GM19395 (cell line): ENCODE measurements around the gene RAD21L1.

ENCODE experiments used
- ATAC-seq: cut with Tn5 transposase; IDR thresholded peaks from one replicate; pipeline ENCODE4 v1.9.1; 2021; ENCODE audit warnings: mild to moderate bottlenecking, moderate library complexity; ENCODE audit not compliant: unreplicated experiment

RAD21L1 gene

DNA sequence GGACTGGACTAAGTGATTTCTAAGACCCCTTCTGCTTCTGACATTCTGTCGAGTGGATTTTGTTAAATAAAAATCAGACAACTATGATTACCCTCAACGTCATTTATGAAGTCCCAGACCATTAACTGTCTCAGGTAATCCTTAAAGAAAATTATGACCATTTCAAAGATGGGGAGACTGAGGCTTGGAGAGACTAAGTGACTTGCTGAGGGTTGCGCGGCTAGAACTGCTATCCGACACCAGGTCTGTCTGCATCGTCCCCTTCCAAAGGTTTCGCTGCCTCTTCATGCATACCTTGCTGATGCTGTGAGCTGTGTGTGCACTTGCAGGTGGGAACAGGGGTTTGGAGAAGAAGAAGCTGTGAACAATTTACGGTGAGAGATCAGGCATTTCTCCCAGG is 43.4 kb downstream of the RAD21L1 start:
- no peak for ATAC-seq

DNA sequence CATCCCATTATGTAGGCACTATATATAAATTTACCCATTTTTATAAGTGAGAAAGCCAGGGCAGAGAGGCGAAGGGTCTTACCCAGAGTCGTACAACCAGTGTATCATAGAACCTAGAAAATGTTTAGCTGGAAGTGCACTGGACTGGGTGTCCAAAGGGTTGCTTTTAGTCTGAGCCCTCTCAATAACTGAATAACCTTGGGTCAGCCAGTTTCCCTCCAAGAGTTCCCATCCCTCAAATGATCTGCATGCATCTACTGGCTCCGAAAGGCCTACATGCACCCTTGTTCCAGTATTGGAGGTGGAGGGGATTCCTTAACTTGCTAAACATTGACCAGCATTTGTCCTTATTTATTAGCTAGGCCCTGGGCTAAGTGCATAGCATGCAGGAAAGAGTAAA is 44.0 kb downstream of the RAD21L1 start:
- no peak for ATAC-seq

GRCh38 chr20:1272368-1273100 is 46.7 kb downstream of the RAD21L1 start:
- ATAC-seq: no peak

- ATAC-seq: no peak
These were observed 47.5 kb downstream of the RAD21L1 start for GRCh38 chr20:1273366-1273765.

DNA sequence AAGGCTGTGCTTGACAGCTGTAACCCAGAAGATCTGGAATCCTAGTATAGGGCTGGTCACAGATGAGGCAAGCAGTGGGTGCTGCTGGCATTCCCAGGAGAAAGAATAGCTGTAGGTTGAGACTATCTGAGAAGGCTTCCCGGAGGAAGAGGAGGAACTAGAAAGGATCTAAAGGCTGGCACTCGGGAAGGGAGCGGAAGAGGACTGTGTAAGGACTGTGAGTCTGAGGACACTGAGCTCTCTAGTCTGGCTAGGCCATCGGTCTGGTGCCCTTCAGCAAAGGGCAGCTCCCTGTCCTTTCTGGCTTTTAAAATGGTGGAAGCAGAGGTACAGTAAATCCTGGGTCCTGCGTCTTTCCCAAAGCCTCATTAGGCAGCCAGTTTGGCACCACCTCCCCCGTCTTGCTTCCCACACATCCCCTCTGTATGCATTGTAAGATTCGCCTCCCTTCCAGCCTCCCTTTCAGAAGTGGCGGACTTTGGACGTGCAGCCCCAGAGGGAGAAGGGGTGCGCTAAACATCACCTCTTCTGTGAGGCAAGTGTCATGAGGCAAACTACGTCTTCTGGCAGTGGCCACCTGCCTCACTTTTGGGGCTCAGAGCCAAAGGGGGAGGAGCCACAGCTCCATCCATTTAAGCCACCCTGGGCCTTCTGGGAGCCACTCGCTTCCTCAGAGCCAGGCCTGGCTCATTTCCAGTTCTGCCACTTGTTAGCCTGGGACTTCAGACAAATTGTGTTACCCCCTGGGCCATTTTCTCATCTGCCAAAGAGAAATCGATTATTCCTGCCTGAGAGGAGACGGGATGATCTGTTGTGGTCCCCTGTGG is 48.9 kb downstream of the RAD21L1 start:
- ATAC-seq: no peak

GRCh38 chr20:1275919-1276318 is 50.1 kb downstream of the RAD21L1 start:
- no peak for ATAC-seq

DNA sequence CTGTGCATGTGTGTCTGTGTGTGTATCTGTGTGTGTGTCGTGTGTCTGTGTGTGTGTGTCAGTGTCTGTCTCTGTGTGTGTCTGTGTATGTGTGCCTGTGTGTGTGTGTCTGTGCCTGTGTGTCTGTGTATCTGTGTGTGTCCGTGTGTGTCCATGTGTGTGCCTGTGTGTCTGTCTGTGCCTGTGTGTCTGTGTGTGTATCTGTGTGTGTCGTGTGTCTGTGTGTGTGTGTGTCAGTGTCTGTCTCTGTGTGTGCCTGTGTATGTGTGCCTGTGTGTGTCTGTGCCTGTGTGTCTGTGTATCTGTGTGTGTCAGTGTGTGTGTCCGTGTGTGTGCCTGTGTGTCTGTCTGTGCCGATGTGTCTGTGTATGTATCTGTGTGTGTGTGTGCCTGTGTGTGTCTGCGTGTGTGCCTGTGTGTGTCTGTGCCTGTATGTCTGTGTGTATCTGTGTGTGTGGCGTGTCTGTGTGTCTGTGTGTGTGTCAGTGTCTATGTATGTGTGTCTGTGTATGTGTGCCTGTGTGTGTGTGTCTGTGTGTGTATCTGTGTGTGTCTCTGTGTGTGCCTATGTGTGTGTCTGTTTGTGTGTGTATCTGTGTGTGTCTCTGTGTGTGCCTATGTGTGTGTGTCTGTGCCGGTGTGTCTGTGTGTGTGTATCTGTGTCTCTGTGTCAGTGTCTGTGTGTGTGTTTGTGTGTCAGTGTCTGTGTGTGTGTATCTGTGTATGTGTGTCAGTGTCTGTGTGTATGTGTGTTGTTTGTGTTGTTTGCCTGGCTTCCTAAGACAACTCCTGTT is 51.9 kb downstream of the RAD21L1 start:
- ATAC-seq: no peak

- ATAC-seq: no peak
These were observed 53.1 kb downstream of the RAD21L1 start for GRCh38 chr20:1278993-1279392.

DNA sequence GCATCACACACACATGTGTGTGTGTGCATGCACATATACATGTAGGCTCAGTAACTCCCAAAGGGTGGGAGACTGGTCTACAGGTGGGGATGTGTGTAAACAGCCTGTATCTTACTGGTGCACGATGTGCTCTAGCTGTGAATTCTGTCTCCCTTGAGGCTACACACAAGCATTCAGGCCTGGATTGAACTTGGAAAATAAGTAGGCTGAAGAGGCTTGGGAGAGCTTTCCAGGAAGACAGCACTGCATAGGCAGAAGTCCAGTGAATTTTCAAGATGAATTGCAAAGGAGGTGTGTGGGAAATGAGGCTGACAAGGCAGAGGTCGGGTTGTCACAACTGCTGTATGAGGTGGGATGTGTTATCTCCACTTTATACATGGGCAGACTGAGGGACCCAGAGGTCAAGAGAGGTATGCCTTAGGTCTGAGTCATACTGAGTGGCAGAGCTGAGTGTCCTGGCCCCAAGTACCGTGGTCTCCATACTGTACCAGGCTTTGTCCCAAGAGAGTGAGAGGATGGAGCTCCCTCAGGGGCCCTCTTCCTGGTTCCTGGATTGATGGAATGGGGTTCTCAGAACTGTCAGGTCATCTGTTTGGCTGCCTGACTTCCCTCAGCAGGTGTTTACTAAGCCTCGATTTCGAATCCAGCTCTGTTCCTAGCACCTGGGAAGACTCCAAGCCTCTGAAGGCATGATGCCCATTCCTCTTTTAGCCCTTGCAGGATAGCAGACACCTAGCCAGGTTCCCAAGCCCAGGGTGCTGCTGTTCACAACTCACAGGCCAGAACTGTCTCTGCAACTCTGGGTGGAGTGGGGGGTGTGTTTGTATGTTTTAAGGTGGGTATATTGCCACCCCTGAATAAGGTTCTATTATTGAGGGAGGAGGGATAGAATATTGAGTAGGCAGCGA is 54.6 kb downstream of the RAD21L1 start:
- ATAC-seq: no peak

- no peak for ATAC-seq
These were observed 55.6 kb downstream of the RAD21L1 start for GRCh38 chr20:1281279-1282057.

DNA sequence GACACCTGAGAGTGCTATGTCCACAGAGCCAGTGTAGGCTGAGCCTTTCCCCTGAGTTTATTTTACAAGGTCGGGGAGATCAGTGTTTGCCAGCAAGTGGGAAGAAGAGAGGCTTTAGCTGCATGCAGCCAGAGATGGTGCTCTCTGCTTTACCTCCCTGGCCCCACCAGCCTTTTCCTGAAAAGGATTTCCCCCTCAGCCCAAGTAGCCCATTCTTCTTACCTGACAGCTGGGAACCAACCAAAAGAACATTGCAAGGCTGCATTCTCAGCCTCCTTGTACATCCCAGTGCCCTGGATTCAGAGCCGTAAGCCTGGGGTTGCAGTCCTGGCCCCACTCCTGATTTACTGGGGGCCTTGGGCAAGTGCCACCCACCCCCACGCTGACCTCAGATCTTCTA is 57.1 kb downstream of the RAD21L1 start:
- no peak for ATAC-seq

GRCh38 chr20:1283522-1284510 is 58.0 kb downstream of the RAD21L1 start:
- no peak for ATAC-seq

- ATAC-seq: no peak
These were observed 60.6 kb downstream of the RAD21L1 start for GRCh38 chr20:1286267-1287024.

DNA sequence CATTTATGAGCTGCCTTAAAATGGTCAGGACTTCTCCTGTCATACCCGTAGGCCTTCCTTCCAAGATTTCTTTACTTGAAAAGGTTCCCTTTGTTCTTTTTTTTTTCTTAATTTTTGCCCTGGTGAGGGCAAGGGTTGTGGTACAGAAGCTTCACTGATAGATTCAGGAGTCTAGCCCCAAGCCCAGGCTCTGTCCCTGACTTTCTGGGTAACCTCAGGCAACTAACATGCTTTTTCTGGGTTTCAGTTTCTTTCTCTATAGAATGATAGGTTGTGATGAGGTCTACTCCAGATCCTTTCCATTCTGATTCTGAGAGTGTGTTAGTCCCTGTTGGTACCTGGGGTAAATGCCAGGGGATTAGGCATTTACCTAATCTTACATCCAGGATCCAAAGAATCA is 61.5 kb downstream of the RAD21L1 start:
- ATAC-seq: no peak

DNA sequence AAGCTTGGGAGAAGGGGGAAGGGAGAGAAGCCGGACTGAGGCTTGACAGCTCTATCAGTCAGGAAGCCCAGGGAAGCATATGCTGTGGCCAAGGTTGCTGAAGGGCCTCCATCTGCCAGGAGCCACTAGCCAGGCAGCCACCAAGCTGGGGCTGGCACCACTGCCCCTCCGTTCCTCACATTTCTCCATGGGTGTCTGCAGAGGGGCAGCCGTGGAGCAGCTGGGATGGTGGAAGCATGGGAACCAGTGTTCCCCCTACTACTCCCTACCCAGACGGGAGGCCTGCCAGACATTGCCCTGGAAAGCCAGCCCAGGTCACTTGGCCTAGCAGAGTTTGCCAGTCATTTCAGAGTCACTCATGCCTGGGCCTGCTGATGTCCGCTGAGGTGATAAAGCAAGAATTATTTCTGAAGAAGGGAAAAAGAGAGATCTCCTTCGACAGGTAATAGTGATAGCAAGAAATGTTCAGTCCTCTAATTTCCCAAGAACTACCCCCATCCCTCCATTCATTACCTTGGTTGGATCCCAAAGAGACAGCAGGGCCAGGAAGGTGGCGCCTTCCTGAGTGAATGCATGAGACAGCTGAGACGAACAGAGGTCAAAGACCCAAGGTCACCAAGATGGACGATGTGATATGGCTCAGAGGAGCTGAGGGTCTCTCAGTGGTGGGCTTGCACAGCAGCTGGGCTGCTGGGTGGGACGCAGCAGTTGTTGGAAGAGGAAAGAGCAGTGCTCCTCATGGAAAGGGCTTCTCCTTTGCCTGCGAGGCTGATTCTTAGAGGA is 62.1 kb downstream of the RAD21L1 start:
- no peak for ATAC-seq

DNA sequence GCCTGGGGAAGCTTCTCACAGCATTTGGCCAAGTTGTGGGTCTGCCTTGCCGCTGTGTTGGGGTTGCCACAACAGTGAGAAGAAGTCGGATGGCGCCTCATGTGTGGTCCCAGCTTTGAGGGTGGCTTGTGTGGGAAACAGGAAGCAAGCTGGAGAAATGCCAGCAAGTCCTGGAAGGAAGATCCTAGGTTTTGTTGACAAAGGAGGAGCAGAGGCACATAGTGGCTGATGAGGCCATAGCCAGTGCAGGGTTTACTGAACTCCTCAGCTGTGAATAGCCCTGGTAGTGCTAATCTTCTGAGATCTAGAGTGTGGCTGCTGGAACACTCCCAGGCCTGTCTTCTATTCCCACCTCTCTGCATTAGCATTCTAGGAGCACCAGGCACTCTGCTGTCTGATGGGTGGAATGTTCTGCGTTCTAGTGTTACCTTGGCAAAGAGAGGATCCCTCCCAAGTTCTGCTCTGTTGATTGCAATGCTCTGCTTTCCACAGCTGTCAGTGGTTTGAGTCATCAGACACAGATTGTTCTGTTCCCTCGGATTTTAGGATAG is 65.4 kb downstream of the RAD21L1 start:
- ATAC-seq: no peak

DNA sequence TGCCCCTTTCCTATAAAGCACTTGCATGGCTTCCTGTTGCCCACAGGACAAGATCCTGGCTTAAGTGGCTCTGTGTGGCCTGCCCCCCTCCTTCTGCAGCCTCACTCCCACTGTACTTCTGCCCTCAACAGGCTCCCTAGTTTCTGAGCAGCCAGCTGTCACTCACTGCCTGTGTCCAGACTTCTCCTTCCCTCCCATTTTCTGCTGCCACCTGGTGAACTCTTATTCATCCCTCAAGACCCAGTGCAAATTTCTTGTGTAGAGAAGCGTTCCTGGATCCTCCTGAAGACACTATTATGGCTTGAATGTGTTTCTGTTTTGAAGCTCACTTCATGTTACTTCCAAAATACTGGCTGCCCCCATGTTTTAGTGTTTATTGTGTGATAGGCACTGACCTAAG is 66.8 kb downstream of the RAD21L1 start:
- ATAC-seq: no peak
